OCI-M1 (cell line): ENCODE measurements around the gene CEP164.
A peak's percentile ranks its signal among the peaks of the same experiment; 100 is the strongest.
"Not testable (repeated sequence)": the region's sequence is repeated elsewhere in the genome, so short reads cannot be mapped to it uniquely, and the experiment has no call there.

Source experiments
- DNase-seq: peaks from one replicate; lab custom pipeline; 2025; lab: John Stamatoyannopoulos, UW

Gene CEP164

DNA sequence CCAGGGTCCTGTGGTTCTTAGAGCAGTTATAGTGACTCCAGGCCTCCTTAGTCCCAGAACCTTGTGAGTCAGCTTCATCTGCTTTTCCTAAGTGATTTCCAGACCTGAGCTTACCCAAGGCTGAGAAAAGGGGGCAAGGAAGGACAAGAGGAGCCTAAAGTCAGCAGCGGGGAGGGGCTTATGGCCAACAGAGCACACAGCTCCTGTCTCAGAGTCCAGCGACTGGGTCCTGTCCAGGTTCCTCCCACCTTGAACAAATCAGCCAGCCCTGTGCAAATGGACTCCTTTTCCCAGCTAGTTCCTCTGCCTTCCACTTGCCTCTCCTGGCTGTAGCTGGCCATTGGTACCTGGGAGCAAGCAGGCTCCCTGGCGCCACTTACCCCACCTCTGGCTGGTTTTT, 22.5 kb upstream of the CEP164 start:
- DNase-seq: no peak

DNA sequence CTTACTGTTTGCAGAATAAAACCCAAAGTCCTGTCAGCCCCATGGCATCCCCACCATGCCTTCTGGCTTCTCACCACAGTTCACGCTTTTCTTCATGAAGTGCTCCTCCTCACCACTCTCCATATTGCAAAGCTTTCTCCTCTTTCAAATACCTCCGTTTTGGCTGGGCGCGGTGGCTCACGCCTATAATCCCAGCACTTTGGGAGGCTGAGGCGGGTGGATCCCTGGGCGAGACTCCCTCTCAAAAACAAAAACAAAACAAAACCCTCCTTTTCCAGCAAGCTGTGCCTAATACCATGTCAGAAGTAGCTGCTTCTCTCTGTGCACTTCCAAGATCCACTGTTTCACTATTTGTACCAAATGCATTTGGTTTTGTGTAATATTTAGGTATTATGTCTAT, 18.3 kb upstream of the CEP164 start:
- DNase-seq: no peak

DNA sequence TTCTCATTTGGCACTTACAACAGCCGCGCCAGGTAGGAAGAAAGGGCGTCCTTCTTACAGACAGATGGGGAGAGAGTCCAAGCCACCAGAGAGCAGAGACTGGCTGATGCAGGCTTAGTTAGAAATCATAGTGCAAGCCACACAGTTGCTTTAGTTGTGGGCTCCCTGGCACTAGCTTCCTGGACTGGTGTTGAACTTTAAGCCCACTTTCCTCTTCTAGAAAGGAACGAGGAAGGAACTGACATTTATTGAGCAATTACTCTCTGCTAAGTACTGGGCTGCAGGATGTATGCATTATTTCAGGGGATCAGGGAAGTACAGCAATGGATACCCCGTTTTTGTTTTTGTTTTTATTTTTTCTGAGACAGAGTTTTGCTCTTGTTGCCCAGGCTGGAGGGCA, 14.6 kb upstream of the CEP164 start:
- no peak for DNase-seq

GRCh38 chr11:117313828-117314768, 13.6 kb upstream of the CEP164 start:
- no peak for DNase-seq

- peak; percentile 71 for DNase-seq
Observed at GRCh38 chr11:117314840-117315239, 12.8 kb upstream of the CEP164 start.

DNA sequence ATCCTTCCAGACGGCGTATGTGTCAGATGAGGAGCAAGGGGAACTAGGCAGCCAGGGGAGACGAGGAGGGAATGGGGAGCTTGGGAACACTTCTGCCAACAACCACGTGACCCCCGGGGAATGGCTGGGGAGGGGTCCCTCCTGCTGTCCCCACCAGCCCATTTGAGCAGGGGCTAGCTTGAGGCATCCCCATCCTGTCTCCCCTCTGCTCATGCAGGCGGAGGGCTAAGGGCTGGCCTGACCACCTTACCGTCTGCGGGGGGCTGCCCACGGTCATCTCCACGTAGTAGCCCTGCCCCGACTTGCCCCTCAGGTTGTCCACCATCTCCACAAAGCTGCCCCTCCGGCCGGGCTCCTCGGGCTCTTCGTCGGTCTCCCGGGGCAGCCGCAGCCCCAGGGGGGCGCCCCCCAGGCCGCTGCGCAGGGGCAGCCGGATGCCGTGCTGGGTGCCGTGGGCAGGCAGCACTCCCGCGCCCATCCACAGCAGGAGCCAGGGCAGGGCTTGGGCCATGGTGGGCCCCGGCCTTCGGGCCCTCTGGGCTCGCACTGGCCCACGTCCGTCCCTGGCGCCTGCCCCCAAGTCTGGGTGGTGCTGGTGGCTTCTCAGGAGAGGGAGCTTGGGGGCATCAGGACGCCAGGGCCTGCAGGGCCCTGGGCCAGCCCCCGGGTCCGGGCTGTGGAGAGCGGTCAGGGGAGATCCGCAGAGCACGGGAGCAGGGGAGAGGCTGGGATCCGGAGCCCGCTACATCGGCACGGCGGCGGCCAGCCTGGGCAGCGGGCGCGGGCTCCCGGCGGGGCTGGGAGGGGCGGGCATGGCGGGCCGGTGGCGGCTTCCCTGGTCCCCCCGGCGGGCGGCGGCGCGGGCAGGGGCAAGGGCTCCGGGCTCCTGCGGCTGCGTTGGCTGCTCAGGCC, 12.1 kb upstream of the CEP164 start:
- no peak for DNase-seq

DNA sequence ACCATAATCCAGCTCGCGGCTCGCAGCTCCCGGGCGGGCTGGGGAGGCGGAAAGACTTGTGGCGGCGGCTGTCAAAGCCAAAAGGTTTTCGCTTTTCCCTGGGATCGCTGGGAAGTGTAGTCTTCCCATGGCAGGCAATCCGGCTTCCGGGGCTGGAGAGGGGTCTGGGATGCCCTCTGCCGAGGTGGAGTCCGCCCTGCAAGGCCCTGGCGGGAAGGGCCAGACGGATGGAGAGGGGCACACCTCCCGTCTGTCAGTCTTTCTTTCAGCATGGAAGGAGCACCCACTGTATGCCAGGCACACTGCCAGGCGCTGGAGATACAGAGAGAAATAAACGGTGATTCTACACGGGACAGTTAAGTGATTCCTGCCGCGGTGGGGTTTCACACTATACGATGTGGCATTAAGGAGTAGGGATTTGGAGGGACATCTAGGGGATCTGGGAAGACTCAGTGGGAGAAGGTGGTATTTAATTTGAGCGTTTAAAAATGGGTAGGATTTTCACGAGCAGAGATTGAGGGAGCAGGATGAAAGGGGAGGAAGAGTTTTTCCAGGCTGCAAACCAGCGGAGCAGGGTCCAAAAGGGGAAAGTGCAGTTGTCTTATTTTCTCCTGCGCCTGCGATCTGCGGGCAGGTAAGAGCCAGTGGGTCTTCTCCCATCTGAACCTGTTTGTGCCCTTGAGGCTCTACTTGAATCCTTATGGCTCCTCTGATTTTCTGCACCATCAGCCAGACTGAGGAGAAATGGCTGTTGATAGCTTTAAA, 11.3 kb upstream of the CEP164 start, which contains the start of gene BACE1:
Gene BACE1, minus strand, starts transcription at position 60 of the 765 bp plus-strand sequence. CDS start 461 bp downstream, outside the sequence.
- peak; percentile 96 for DNase-seq

DNA sequence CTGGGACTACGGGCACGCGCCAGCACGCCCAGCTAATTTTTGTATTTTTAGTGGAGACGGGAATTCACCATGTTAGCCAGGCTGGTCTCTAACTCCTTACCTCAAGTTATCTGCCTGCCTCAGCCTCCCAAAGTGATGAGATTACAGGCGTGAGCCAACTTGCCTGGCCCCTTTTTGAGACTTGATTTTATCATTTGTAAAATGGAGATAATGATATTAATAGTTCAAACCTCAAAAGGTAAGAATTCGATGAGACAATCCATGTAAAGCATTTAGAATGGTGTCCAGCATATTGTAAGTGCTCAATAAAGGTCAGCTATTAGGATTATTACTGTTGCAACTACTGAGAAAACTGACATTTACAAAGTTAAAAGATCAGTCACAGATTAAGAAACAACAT, 8.9 kb upstream of the CEP164 start:
- DNase-seq: no peak

- no peak for DNase-seq
Observed at GRCh38 chr11:117319214-117319840, 8.3 kb upstream of the CEP164 start.

GRCh38 chr11:117327255-117327566, 443 bp upstream of the CEP164 start:
- not testable (repeated sequence) for DNase-seq

- peak; percentile 80 for DNase-seq
Observed at GRCh38 chr11:117328375-117329010, 839 bp downstream of the CEP164 start.

GRCh38 chr11:117332843-117333242, 5.2 kb downstream of the CEP164 start:
- no peak for DNase-seq

GRCh38 chr11:117333917-117334316, 6.3 kb downstream of the CEP164 start:
- no peak for DNase-seq

DNA sequence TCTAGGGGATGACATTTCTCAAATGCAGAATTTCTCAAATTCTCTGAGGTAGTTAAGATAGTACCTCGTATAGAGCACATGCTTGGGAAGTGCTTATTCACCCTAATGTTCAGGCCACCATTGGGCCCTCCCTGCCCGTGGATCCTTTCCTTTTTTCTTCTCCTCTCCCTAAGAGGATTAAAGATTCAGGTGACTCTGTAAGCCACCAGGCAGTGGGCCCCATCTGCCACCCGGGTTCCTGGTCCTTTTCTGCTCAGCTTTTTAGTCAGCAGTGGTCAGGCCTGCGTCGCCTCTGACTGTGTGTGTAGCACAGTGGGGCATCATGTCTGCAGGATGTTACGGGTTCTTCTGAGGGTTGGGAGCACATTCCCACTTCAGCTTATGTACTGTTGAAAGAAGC, 7.2 kb downstream of the CEP164 start:
- DNase-seq: no peak

DNA sequence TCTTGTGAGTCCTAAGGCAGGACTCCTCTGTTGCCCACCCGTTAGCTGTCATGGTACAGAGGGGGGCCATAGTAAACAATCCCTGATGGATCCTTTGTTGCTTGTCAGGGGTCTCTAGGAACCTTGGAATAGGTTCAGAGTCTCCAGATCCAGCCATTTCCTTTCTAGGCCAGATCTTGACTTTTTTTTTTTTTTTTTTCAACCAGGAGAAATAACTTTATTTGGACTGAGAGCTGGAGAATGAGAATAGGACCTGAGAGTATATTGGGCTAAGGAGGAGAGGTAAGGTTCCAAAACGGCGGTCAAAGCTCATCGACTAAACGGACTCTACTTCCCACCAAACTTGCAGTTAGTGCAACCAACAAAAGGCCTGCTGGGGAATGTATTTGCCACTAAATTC, 7.7 kb downstream of the CEP164 start:
- DNase-seq: no peak

GRCh38 chr11:117337076-117337475, 9.4 kb downstream of the CEP164 start:
- DNase-seq: no peak

GRCh38 chr11:117345039-117345438, 17.4 kb downstream of the CEP164 start:
- no peak for DNase-seq

GRCh38 chr11:117354550-117354949, 26.9 kb downstream of the CEP164 start:
- DNase-seq: no peak

DNA sequence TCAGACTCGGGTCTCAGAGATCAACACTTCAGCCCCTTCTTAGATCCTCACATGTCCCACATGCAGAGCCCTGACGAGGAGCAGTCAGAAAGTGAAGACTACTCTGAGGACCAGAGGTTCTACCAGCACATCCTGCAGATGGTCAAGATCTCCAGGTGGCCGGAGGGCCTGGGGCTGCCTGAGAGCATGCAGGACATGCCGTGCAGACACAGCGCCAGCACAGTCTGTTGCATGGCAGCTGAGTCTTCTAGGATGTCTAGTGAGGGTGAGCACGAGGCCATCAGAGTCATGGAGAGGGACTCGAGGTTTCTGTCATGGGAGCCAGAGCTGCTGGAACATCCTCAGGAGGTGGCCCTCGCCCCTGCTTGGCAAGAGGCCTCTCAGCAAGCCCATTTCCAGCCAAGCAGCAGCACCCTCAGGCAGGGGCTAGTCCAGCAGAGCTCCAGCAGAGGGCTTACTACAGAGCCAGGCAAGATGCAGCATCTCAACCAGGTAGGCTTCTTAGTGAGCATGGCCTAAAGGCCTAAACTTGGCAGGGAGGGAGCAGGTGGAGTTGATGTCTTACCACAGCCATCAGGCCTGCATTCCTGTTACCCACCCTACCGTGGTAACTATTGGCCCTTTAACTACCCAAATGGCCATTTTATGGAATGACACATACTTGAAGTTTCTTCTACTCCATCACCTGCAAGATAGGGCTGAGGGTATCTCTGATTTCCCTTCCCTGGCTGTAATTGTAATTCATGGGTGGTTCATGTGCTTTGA, 28.7 kb downstream of the CEP164 start:
- no peak for DNase-seq

DNA sequence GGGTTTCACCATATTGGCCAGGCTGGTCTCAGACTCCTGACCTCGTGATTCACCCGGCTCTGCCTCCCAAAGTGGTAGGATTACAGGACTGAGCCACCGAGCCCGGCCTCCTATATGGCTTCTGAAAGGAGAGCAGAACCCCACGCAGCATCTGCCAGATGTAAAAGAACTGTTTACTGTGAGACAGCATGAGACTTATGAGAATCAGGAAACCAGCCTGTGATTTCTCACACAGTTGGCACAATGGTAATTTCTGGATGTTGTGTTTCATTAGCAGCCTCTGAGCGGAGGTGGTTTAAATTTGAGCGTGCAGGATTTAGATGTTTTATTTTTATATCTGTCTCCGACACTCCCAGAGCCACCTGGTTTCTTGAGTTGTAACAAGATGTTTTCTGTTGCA, 33.8 kb downstream of the CEP164 start:
- no peak for DNase-seq
